DMS53 (cell line): Measurements from ENCODE around the gene ATP6V0C.

Experiments
- DNase-seq: peaks from one replicate; lab custom pipeline; 2025; lab: John Stamatoyannopoulos, UW

Gene ATP6V0C

DNA sequence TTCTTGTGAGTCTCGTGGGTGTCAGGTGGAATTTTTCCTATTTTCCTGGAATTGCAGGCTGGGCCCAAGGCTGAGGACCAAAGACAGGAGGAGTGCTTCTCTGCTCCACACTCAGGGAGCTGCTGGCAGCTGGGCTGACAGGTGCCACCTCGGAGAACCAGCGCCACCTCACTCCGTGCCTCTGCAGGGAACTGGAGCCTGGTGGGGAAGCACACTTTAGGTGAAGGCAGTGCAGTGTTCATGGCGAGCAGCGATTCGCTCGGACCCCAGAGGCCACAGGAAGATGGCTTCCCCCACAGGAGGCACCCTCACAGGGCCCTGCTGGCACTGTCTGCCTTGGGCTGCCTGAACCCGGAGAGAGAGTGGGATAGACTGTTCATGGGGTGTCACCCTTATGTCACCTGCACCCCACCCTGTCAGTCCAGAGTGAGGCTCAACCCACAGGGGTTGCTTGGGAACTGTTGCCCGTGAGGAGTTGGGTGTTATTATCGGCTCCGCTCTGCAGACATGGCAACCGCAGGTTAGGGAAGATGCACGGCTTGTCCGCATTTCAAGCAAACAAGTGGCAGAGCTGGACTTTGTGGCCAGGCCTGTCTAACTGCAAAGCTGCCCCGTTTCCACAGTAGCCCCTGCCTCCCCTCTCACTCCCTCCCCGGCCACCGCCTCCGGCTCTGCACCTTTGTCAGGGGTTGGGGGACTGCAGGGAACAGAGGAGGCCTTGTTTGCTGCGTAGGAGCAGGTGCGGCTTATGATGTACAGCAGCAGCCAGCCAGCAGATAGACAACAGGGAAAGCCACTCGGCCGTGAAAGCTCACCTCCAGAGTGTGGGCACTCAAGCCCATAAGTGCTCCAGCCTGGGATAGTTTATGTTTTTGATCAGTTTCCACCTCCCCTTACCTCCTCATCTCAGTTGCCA is 23.3 kb upstream of the ATP6V0C start:
- peak; percentile 71 for DNase-seq

DNA sequence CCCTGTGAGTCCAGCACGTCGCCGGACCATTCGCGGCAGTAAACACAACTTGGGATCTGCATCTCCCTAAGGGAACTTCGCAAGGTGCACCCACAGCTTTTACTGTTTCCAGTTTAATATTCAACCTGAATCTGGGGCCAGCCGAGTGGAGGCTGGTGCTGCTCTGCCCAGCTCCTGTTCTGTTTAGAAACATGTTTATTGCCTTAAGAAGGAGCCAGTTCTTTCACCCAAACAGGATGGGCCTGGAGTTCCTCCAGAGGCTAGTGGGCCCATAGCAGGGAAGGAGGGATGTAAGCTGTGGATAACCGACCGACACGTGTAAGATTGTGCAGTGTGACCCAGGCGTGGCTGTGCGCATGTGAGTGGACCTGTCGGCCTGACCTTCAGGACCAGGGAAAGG is 21.5 kb upstream of the ATP6V0C start:
- no peak for DNase-seq

DNA sequence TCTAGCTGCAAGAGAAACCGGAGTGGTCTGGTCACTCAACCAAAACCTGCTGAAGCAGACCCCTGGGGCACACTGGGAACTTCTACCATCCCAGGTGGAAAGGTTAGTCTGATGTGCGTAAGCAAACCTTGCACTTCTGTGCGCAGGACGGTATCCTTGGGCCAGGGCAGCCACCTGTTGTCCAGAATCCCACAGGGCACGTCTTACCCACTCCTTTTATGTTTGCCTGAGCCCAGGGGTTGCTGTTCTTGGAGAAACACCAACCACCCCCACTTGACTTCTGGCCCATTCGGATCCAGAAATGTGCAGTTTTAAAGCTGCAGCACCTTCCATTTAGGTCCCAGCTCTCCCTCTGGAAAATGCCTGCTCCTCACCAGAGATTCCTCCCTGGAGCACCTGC is 20.1 kb upstream of the ATP6V0C start:
- no peak for DNase-seq

DNA sequence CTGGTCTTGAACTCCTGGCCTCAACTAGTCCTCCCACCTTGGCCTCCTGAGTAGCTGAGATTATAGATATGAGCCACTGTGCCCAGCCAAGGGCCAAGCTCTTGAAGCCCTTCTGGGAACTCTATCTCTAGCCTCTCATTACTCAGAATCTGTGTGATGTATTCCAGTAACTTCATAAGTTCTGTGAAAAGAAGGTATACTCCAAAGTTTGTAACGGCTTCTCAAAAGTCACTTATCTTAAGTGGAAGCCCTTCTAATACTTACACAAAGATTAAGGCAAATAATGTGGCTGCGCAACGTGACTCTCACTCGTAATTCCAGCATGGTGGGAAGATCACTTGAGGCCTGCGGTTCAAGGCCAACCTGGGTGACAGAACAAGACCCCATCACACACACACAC is 19.1 kb upstream of the ATP6V0C start:
- DNase-seq, result no peak

DNA sequence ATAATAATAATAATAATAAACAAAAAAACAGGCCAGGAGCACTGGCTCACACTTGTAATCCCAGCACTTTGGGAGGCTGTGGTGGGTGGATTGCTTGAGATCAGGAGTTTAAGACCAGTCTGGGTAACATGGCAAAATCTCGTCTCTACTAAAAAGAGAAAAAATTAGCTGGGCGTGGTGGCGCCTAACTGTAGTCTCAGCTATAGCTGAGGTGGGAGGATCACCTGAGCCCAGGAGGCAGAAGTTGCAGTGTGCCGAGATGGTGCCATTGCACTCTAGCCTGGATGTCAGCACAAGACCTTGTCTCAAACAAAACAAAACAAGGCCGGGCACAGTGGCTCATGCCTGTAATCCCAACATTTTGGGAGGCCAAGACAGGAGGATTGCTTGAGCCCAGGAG is 18.7 kb upstream of the ATP6V0C start:
- no peak for DNase-seq

DNA sequence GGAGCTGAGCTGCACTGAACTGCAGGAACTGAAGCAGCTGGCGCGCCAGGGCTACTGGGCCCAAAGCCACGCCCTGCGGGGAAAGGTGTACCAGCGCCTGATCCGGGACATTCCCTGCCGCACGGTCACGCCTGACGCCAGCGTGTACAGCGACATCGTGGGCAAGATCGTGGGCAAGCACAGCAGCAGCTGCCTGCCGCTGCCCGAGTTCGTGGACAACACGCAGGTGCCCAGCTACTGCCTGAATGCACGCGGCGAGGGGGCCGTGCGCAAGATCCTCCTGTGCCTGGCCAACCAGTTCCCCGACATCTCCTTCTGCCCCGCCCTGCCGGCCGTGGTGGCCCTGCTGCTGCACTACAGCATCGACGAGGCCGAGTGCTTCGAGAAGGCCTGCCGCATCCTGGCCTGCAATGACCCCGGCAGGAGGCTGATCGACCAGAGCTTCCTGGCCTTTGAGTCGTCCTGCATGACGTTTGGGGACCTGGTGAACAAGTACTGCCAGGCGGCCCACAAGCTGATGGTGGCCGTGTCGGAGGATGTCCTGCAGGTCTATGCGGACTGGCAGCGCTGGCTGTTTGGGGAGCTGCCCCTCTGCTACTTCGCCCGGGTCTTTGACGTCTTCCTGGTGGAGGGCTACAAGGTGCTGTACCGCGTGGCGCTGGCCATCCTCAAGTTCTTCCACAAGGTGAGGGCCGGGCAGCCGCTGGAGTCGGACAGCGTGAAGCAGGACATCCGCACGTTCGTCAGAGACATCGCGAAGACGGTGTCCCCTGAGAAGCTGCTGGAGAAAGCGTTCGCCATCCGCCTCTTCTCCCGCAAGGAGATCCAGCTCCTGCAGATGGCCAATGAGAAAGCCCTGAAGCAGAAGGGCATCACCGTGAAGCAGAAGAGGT is 17.3 kb upstream of the ATP6V0C start:
- DNase-seq, result no peak

- DNase-seq, result no peak
Observed at GRCh38 chr16:2497116-2497630, 16.6 kb upstream of the ATP6V0C start.

DNA sequence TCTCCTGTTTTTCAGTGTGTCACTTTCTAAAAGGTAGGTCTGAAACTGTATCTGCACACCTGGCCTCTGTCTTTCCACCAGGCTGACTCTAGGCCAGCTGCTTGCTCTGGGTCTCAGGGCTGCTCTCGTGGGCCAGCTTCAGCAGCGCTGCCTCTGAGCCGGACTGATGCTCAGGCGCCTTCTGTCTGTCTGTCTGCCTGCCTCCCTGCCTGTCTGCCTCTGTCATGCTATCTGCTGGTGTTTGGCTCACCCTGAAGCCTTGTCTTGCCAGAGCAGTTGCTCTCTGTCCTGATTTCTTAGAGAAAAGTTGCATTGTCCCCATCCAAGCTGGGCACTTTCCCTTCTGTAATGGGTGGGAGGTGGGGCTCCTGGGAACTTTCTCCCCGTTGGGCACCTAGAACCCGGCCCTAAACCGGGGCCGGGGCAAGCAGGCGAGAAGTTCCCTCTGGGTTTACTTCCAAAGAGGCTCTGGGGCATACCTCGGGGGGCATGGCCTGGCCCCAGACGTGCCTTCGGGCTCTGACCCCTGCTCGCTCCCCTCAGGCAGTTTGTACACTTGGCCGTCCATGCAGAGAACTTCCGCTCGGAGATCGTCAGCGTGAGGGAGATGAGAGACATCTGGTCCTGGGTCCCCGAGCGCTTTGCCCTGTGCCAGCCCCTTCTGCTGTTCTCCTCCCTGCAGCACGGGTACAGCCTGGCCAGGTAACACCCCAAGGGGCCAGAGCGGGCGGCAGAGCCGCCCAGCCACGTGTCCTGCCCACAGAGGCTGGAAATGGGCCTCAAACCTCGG is 15.9 kb upstream of the ATP6V0C start:
- DNase-seq, result no peak

GRCh38 chr16:2498531-2499253 is 15.1 kb upstream of the ATP6V0C start:
- DNase-seq, result no peak

GRCh38 chr16:2499454-2499853 is 14.3 kb upstream of the ATP6V0C start:
- DNase-seq, result no peak

DNA sequence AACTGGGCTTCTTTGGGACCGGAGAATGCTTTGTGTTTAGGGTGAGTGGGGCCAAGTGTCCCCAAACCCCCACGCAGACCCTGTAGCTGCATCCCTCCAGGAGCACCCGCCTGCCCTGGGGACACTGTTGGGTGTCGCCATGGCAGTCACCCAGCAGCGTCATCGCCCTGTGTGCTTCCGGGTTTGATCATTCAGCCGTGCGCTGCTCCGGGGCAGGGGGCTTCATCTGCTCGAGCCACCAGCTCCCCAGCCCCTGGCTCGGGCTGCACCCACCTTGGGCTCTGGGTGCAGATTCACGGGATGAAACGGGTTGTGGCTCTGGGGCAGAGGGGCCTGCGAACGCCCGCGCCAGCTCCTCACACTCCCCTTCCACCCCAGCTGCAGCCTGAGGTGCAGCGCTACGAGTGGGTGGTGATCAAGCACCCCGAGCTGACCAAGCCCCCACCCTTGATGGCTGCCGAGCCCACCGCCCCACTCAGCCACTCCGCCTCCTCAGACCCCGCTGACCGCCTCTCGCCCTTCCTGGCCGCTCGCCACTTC is 13.8 kb upstream of the ATP6V0C start:
- no peak for DNase-seq

GRCh38 chr16:2500430-2500917 is 13.3 kb upstream of the ATP6V0C start:
- peak; percentile 35 for DNase-seq

DNA sequence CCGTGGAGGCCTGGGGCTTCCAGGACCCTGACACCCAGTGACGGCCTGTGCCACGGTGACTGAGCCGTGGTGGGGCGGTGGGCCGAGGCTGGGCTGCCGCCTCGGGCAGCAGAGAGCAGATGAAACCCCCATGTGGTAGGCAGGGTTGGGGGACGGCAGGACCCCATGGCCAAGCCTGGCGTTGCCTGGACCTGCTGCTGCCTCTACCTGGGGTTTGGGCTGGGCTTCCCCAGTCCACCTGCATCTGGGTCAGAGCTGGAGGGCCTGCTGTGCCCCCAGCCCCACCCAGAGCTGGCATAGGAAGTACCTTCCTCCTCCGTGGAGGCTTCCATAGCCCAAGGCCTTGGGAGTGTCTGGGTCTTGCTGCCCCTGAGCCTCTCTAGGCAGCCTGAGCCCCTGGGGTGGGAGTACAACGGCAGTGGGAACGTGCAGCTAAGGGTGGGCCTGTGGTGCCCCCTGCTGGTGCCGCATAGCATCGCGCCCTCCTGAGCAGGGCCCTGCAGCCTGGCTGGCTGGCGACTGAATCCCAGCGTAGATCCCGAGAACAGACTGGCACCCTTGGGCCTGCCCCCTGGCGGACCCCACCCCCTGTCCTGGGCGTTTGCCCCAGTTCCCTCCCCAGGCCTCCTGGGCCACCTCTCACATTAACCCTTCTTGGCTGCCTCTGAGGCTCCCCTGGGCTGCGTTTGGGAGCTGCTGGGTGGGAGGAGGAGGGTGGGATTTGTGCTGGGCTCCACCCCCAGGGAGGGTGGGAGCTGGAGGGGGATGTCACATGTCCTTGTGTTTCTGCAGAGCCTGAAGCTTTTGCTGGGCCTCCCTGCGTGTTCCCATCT is 12.6 kb upstream of the ATP6V0C start:
- DNase-seq, result peak; percentile 76

- DNase-seq, result no peak
Observed at GRCh38 chr16:2501946-2502895, 11.5 kb upstream of the ATP6V0C start.

DNA sequence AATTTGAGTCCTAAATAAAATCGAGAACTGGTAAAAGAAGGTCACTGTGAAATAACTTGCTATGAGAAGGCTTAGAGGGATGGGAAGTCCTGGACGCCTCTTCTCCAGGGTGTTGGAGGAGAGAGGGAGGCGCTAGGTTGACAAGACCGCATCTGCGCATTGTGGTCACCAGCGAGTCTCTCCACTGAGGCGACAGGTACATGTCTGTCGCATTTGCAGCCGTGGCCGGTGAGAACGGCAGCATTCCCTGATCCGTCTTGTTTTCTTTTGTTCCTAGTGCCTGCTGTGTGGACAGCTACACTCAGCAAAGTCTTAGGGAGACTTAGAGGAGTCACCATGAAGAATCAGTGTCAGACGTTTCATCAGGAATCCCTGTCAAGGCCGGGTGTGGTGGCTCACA is 8.1 kb upstream of the ATP6V0C start:
- DNase-seq, result no peak

- no peak for DNase-seq
Observed at GRCh38 chr16:2507052-2507659, 6.6 kb upstream of the ATP6V0C start.

GRCh38 chr16:2507665-2508064 is 6.1 kb upstream of the ATP6V0C start:
- DNase-seq, result no peak

DNA sequence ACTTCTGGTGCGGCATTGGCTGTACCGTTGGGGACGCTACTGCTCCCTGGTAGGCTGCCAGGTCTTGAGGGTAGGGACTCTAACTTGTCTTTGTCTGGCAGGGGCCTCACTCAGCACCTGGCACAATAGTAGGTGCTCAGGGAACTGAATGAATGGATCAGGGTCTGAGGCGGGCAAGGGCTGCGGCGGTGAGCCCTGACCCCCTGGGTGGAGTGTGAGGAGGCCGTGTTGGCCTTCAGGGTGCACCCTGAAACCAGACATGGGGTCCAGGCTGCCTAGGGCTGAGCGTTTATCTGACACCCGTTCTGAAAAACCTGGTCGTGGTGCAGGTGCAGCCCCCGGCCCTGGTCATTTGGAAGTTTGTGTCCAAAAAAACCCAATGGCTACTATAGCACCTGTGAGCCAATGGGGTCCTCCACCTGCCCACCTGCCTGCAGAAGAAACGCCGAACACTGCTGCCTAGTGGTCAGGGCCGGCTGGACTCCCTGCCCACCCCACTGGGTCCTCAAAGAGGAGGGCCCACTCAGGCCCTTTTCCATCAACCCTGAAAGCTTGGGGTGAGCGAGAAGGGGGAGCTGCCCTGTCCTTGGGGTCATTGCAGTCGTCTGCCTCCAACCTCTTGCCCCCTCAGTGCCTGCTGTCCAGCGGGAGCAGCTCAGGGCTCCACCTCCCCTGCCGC is 4.9 kb upstream of the ATP6V0C start:
- DNase-seq, result no peak
